ENCODE data around the gene SKIC3.

DNA sequence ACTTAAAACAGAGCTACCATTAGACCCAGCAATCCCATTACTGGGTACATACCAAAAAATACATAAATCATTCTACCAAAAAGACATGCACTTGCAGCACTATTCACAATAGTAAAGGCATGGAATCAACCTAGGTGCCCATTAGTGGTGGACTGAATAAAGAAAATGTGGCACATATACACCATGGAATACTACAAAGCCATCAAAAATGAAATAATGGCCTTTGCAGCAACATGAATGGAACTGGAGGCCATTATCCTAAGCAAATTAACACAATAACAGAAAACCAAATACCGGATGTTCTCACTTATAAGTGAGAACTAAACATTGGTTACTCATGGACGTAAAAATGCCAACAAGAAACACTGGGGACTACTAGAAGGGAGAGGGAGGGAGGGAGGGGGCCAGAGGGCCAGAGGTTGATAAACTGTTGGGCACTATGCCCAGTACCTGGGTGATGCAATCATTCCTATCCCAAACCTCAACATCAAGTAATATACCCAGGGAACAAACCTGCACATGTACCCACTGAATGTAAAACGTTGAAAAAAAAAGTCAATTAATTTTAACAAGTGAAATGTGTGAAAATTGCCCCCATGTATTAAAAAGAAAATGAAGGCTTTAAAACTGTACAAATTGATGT is 40.6 kb upstream of the SKIC3 start:
- TF ChIP-seq POLR2A (IDR thresholded peaks at IDR 0.05) (no peak), EP300 (IDR thresholded peaks at IDR 0.05) (no peak)
- TF ChIP-seq, protein P1, sequence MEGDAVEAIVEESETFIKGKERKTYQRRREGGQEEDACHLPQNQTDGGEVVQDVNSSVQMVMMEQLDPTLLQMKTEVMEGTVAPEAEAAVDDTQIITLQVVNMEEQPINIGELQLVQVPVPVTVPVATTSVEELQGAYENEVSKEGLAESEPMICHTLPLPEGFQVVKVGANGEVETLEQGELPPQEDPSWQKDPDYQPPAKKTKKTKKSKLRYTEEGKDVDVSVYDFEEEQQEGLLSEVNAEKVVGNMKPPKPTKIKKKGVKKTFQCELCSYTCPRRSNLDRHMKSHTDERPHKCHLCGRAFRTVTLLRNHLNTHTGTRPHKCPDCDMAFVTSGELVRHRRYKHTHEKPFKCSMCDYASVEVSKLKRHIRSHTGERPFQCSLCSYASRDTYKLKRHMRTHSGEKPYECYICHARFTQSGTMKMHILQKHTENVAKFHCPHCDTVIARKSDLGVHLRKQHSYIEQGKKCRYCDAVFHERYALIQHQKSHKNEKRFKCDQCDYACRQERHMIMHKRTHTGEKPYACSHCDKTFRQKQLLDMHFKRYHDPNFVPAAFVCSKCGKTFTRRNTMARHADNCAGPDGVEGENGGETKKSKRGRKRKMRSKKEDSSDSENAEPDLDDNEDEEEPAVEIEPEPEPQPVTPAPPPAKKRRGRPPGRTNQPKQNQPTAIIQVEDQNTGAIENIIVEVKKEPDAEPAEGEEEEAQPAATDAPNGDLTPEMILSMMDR (IDR thresholded peaks at IDR 0.05): no peak
